ENCODE data around the gene MOBP.

GRCh38 chr3:39529577-39529976, 62.1 kb downstream of the MOBP start:
- TF ChIP-seq POLR2A (IDR thresholded peaks at IDR 0.05) (no peak), CTCF (IDR thresholded peaks at IDR 0.05) (no peak)
